GM12878 (cell line): Measurements from ENCODE around the gene COL20A1. TPM values are rescaled to one million over a fixed set of nuclear protein-coding genes. Genes with fewer than 3 reads are reported as not detected.

Experiments used
- ATAC-seq: fragments of 200-7000 bp; cut with Tn5 transposase; 3 replicates; pipeline ENCODE4 v1.9.1; 2020; ENCODE audit warnings: mild to moderate bottlenecking, moderate library complexity
- BruUV-seq: library from RNA; stranded (reverse); fragments of 400-500 nt; replicated peaks from 2 replicates; lab custom pipeline; 2021; lab: Mats Ljungman, UMichigan
- CTCF ChIA-PET: fragments of 300-600 bp; sonication (Branson Sonifier 250); formaldehyde crosslinking; extraction: SDS; loops from one replicate; lab custom pipeline; 2021; ENCODE audit warnings: inconsistent platforms; lab: Yijun Ruan, JAX
- POLR2A ChIA-PET: fragments of 350-600 bp; formaldehyde crosslinking; extraction: SDS; loops from one replicate; lab custom pipeline; 2021; ENCODE audit warnings: inconsistent platforms; lab: Charles Lee
- RAD21 ChIA-PET: fragments of 300-600 bp; sonication (Branson Sonifier 250); formaldehyde crosslinking; loops from one replicate; lab custom pipeline; 2023; ENCODE audit warnings: antibody characterized with exemption; ENCODE audit not compliant: unreplicated experiment; lab: Charles Lee
- SMC1A ChIA-PET: fragments of 300-600 bp; sonication (Branson Sonifier 250); formaldehyde crosslinking; loops from one replicate; lab custom pipeline; 2023; ENCODE audit not compliant: unreplicated experiment, uncharacterized antibody; lab: Charles Lee
- DNase-seq: peaks from one replicate; pipeline ENCODE4 v3.0.0-alpha.2; 2011; ENCODE audit warnings: low read depth, low spot score
- FAIRE-seq: peaks from 3 replicates; lab custom pipeline; 2011; peaks lifted over from hg19 to GRCh38; lab: Jason Lieb, UNC
- H2AFZ ChIP-seq: 2 replicates; pipeline ENCODE4 v1.6.0; 2011; ENCODE audit warnings: low read depth, low read length, control low read depth; ENCODE audit not compliant: control insufficient read depth
- H3K27ac ChIP-seq: 2 replicates; pipeline ENCODE4 v1.5.1; 2011; ENCODE audit warnings: control low read depth; ENCODE audit not compliant: control insufficient read depth, insufficient read depth
- H3K27me3 ChIP-seq, 2 experiments: replicated peaks in 1 of 2; 2 replicates each; pipeline versions ENCODE4 v1.6.0 to v1.6.1; 2011; ENCODE audit warnings: low read length in 1 of 2; ENCODE audit not compliant: control insufficient read depth in 2 of 2, insufficient read depth in 2 of 2
- H3K36me3 ChIP-seq, 2 experiments: 2 replicates each; pipeline ENCODE4 v1.5.1; 2011; ENCODE audit warnings: low read length in 1 of 2; ENCODE audit not compliant: control insufficient read depth in 2 of 2, insufficient read depth in 2 of 2
- H3K4me1 ChIP-seq: 2 replicates; pipeline ENCODE4 v1.6.1; 2011; ENCODE audit warnings: mild to moderate bottlenecking, low read length, moderate library complexity, mixed read lengths; ENCODE audit not compliant: control insufficient read depth, insufficient read depth
- H3K4me2 ChIP-seq: 2 replicates; pipeline ENCODE4 v1.6.0; 2011; ENCODE audit warnings: control low read depth; ENCODE audit not compliant: control insufficient read depth, insufficient read depth
- H3K4me3 ChIP-seq: fragments of 200-600 bp; sonication (generic); 2 replicates; pipeline ENCODE4 v1.5.1; 2016
- H3K79me2 ChIP-seq: 2 replicates; pipeline ENCODE4 v1.6.0; 2011; ENCODE audit warnings: low read length; ENCODE audit not compliant: control insufficient read depth, insufficient read depth
- H3K9ac ChIP-seq: 2 replicates; pipeline ENCODE4 v1.8.0; 2011; ENCODE audit warnings: low read length, control low read depth, mixed read lengths; ENCODE audit not compliant: control insufficient read depth, insufficient read depth
- H3K9me3 ChIP-seq: replicated peaks from 3 replicates; pipeline ENCODE4 v1.5.1; 2011; ENCODE audit warnings: mild to moderate bottlenecking, low read length; ENCODE audit not compliant: control insufficient read depth, insufficient read depth
- H4K20me1 ChIP-seq: 2 replicates; pipeline ENCODE4 v1.6.0; 2011; ENCODE audit not compliant: control insufficient read depth, insufficient read depth
- BRCA1 ChIP-seq: IDR thresholded peaks from 2 replicates; pipeline ENCODE4 v1.6.1; 2011; ENCODE audit warnings: low read depth, low read length, improper control_type of control experiment
- FOXM1 ChIP-seq: IDR thresholded peaks from 2 replicates; pipeline ENCODE4 v1.6.1; 2012; ENCODE audit warnings: low read depth, mild to moderate bottlenecking, inconsistent platforms, low read length, moderate library complexity
- HCFC1 ChIP-seq: fragments of 150-350 bp; IDR thresholded peaks from 2 replicates; pipeline ENCODE4 v1.6.1; 2014; ENCODE audit warnings: low read length
- JUND ChIP-seq: IDR thresholded peaks from 2 replicates; pipeline ENCODE4 v1.6.1; 2012; ENCODE audit warnings: low read depth, mild to moderate bottlenecking, low read length, improper control_type of control experiment, moderate library complexity
- MEF2A ChIP-seq: IDR thresholded peaks from 2 replicates; pipeline ENCODE4 v1.6.1; 2011; ENCODE audit warnings: low read depth, mild to moderate bottlenecking, low read length, moderate library complexity; ENCODE audit not compliant: insufficient read depth
- MTA3 ChIP-seq: IDR thresholded peaks from 2 replicates; pipeline ENCODE4 v1.6.1; 2012; ENCODE audit warnings: low read length, inconsistent platforms, borderline replicate concordance
- MXI1 ChIP-seq: fragments of 150-350 bp; IDR thresholded peaks from 2 replicates; pipeline ENCODE4 v1.6.1; 2011; ENCODE audit warnings: low read depth, mild to moderate bottlenecking, inconsistent platforms, low read length, improper control_type of control experiment
- MYB ChIP-seq: fragments of 150-350 bp; IDR thresholded peaks from 2 replicates; pipeline ENCODE4 v1.6.1; 2014; ENCODE audit warnings: mild to moderate bottlenecking, low read depth, low read length, borderline replicate concordance
- POLR2A ChIP-seq: IDR thresholded peaks from 2 replicates; pipeline ENCODE4 v1.6.1; 2011; ENCODE audit warnings: low read depth, mild to moderate bottlenecking, low read length
- RBBP5 ChIP-seq: fragments of 200-600 bp; sonication (generic); conservative IDR thresholded peaks from 2 replicates; pipeline ENCODE4 v1.6.1; 2016
- SMARCA5 ChIP-seq: fragments of 450-650 bp; IDR thresholded peaks from 2 replicates; pipeline ENCODE4 v1.6.1; 2017; ENCODE audit warnings: mild to moderate bottlenecking
- SP1 ChIP-seq: IDR thresholded peaks from one replicate; pipeline ENCODE4 v1.6.1; 2011; ENCODE audit warnings: low read depth, low read length
- STAT3 ChIP-seq: IDR thresholded peaks from 2 replicates; pipeline ENCODE4 v1.6.1; 2011; ENCODE audit warnings: low read depth, low read length, improper control_type of control experiment
- TAF1 ChIP-seq: IDR thresholded peaks from 2 replicates; pipeline ENCODE4 v1.6.1; 2011; ENCODE audit warnings: mild to moderate bottlenecking, low read depth, low read length, borderline replicate concordance
- WRNIP1 ChIP-seq: IDR thresholded peaks from 2 replicates; pipeline ENCODE4 v1.6.1; 2011; ENCODE audit warnings: low read depth, low read length, improper control_type of control experiment, borderline replicate concordance
- ZNF24 ChIP-seq: fragments of 450-650 bp; IDR thresholded peaks from 2 replicates; pipeline ENCODE4 v1.6.1; 2017; ENCODE audit warnings: antibody characterized with exemption, mild to moderate bottlenecking
- WGBS: methylation state at CpG from one replicate; pipeline ENCODE4 v1.1.6; 2016; ENCODE audit warnings: low lambda C conversion rate; ENCODE audit not compliant: insufficient replicate concordance, insufficient coverage; ENCODE audit errors: missing lambda C conversion rate; 5-methylcytosine and 5-hydroxymethylcytosine counted together
- in situ Hi-C: fragments of 300-500 bp; cut with MboI; formaldehyde crosslinking; loops from 9 replicates; pipeline ENCODE4 v1.14.3; 2018; ENCODE audit warnings: mixed read lengths
- intact Hi-C: fragments of 100-400 bp; cut with micrococcal nuclease; formaldehyde crosslinking; loops from one replicate; pipeline ENCODE4 v1.14.2; 2022; ENCODE audit not compliant: unreplicated experiment
- polyA plus RNA-seq, 11 experiments: library from polyadenylated mRNA; depleted of rRNA in 4 of 11; unstranded in 6 of 11; stranded (reverse) in 5 of 11; fragments of >200 nt; fragmentation: Nextera tagmentation in 4 of 11; fragmentation: Illumina TruSeq in 1 of 11; extraction: Ambion mirVana in 4 of 11; extraction: Trizol in 1 of 11; gene quantifications; 1 replicate in 1 of 11; 2 replicates in 10 of 11; pipeline versions ENCODE4 v1.2.1 to v1.2.3, GENCODE V29; 2011 to 2016; ENCODE audit warnings: inconsistent platforms in 2 of 11, missing spikeins in 2 of 11, low read depth in 1 of 11
- total RNA-seq, 4 experiments: library from RNA; depleted of rRNA in 3 of 4; stranded (reverse); fragments of >200 nt in 3 of 4; fragmentation: Illumina TruSeq in 1 of 4; extraction: Trizol in 1 of 4; gene quantifications; 2 replicates each; pipeline versions ENCODE4 v1.2.1 to v1.2.3, GENCODE V29; 2013 to 2021
- TF ChIP-seq, protein P1 (sequence below): IDR thresholded peaks from 2 replicates; pipeline ENCODE4 v1.6.1; 2012; ENCODE audit warnings: improper control_type of control experiment, low read depth, low read length; ENCODE audit not compliant: insufficient replicate concordance
- TF ChIP-seq, protein P2 (sequence below): fragments of 450-650 bp; conservative IDR thresholded peaks from 2 replicates; pipeline ENCODE4 v1.6.1; 2017; ENCODE audit warnings: mild to moderate bottlenecking, moderate library complexity

COL20A1 gene
- total and polyA plus RNA-seq, 10 of the 15 experiments (the other 5 are each of a cell fraction or from before 2014, with no cell fraction given), result not detected

DNA sequence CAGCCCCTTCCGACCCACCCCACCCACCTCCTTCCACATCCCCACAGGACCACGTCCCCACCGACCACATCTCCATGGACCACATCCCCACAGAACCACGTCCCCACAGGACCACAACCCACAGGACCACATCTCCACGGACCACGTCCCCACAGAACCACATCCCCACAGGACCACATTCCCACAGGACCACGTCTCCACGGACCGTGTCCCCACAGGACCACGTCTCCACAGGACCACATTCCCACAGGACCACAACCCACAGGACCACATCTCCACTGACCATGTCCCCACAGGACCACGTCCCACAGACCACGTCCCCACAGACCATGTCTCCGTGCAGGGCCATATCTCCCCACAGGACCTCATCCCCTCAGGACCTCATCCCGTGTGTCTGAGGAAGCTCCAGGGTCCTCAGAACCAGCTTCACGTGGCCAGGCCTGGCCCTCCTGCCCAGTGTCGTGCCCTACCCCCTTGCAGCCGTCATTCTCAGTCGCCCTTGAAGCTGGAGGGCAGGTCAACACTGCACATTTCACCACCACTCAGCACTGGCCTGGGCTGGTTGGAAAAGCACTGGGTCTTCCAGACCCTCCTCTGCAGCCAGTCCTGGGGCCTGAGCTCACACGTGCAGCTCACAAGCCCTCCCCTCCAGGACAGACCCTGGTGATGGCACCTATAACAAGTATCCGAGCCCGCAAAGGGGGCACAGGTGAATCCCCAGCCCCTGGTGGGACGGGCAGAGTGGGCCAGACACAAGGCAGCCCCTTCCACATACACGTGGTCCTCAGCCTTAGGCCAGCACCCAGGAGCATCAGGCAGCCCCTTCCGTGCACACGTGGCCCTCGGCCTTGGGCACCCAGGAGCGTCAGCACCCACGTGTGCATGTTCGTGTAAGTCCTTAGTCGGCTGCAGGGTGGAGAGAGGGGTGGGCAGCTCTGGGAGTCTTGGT lies 64.2 kb downstream of the COL20A1 start:
- ChIA-PET SMC1A (no interaction called here), CTCF (no interaction called here), RAD21 (interaction anchor here (0.6 to 1.0 kb wide), 2 partner anchors 47 to 180 kb away, joined by 3 read pairs; partner anchors contain the start of gene PTK6), POLR2A (no interaction called here)
- H3K4me1 ChIP-seq, result no peaks in the 10 kb centered on the region
- H4K20me1 ChIP-seq, result no peaks in the 10 kb centered on the region
- in situ Hi-C loops (no loop called here), intact Hi-C loops (no loop called here)
- H3K4me2 ChIP-seq, result no peak overlapping the region
- no peaks in the 10 kb centered on the region; the same call in 2 of the 3 replicates for H3K9me3 ChIP-seq
- H2AFZ ChIP-seq, result no peak overlapping the region
- ATAC-seq, result no peak
- no peaks in the 10 kb centered on the region for H3K79me2 ChIP-seq
- no peak overlapping the region for H3K4me3 ChIP-seq
- no peak for FAIRE-seq
- BruUV-seq, result no TSS peak
- H3K27me3 ChIP-seq, result no peaks in the 10 kb centered on the region
- H3K27ac ChIP-seq, result no peak overlapping the region
- whole genome bisulfite sequencing, result 17% methylated on average over 26 of the region's 30 CpGs
- no peak for DNase-seq
- no peaks in the 10 kb centered on the region for H3K36me3 ChIP-seq
- TF ChIP-seq RBBP5 (no peak), ZNF24 (no peak), SMARCA5 (no peak), STAT3 (no peak), MXI1 (no peak), JUND (no peak), BRCA1 (no peak), FOXM1 (no peak), TAF1 (no peak), MEF2A (no peak), MTA3 (no peak), WRNIP1 (no peak), HCFC1 (no peak), SP1 (no peak), MYB (no peak), POLR2A (no peak)
- TF ChIP-seq, protein P1, sequence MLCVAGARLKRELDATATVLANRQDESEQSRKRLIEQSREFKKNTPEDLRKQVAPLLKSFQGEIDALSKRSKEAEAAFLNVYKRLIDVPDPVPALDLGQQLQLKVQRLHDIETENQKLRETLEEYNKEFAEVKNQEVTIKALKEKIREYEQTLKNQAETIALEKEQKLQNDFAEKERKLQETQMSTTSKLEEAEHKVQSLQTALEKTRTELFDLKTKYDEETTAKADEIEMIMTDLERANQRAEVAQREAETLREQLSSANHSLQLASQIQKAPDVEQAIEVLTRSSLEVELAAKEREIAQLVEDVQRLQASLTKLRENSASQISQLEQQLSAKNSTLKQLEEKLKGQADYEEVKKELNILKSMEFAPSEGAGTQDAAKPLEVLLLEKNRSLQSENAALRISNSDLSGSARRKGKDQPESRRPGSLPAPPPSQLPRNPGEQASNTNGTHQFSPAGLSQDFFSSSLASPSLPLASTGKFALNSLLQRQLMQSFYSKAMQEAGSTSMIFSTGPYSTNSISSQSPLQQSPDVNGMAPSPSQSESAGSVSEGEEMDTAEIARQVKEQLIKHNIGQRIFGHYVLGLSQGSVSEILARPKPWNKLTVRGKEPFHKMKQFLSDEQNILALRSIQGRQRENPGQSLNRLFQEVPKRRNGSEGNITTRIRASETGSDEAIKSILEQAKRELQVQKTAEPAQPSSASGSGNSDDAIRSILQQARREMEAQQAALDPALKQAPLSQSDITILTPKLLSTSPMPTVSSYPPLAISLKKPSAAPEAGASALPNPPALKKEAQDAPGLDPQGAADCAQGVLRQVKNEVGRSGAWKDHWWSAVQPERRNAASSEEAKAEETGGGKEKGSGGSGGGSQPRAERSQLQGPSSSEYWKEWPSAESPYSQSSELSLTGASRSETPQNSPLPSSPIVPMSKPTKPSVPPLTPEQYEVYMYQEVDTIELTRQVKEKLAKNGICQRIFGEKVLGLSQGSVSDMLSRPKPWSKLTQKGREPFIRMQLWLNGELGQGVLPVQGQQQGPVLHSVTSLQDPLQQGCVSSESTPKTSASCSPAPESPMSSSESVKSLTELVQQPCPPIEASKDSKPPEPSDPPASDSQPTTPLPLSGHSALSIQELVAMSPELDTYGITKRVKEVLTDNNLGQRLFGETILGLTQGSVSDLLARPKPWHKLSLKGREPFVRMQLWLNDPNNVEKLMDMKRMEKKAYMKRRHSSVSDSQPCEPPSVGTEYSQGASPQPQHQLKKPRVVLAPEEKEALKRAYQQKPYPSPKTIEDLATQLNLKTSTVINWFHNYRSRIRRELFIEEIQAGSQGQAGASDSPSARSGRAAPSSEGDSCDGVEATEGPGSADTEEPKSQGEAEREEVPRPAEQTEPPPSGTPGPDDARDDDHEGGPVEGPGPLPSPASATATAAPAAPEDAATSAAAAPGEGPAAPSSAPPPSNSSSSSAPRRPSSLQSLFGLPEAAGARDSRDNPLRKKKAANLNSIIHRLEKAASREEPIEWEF, result no peak
- TF ChIP-seq, protein P2, sequence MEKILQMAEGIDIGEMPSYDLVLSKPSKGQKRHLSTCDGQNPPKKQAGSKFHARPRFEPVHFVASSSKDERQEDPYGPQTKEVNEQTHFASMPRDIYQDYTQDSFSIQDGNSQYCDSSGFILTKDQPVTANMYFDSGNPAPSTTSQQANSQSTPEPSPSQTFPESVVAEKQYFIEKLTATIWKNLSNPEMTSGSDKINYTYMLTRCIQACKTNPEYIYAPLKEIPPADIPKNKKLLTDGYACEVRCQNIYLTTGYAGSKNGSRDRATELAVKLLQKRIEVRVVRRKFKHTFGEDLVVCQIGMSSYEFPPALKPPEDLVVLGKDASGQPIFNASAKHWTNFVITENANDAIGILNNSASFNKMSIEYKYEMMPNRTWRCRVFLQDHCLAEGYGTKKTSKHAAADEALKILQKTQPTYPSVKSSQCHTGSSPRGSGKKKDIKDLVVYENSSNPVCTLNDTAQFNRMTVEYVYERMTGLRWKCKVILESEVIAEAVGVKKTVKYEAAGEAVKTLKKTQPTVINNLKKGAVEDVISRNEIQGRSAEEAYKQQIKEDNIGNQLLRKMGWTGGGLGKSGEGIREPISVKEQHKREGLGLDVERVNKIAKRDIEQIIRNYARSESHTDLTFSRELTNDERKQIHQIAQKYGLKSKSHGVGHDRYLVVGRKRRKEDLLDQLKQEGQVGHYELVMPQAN, result no peak
- H3K9ac ChIP-seq, result no peak overlapping the region
